Measurements from ENCODE around the gene CCN5. TPM values are rescaled to one million over a fixed set of nuclear protein-coding genes. Genes with fewer than 3 reads are reported as not detected.

CCN5 gene
- total and polyA plus RNA-seq, 2 of the 8 experiments (the other 6 are each of a cell fraction or from before 2014, with no cell fraction given) = not detected

- Histone ChIP-seq H3K79me2 (ENCODE audit: control insufficient read depth in 1 of 2, insufficient read depth in 2 of 2, low read length in 2 of 2) (no peaks in the 10 kb centered on the region), H4K8ac (ENCODE audit: extremely low read depth, insufficient read depth, low read length) (no peak overlapping the region), H2BK5ac (ENCODE audit: low read depth, low read length) (no peak overlapping the region), H3K23me2 (ENCODE audit: low read depth, low read length) (no peaks in the 10 kb centered on the region), H3K27me3 (replicated peaks in 1 of 4; ENCODE audit: control insufficient read depth in 3 of 4, extremely low read depth in 1 of 4, insufficient read depth in 3 of 4, low read length in 3 of 4) (no peaks in the 10 kb centered on the region), H2AFZ (ENCODE audit: low read length) (no peak overlapping the region), H3K9ac (replicated peaks in 1 of 4; ENCODE audit: extremely low read depth in 1 of 4, low read depth in 3 of 4, low read length in 3 of 4) (no peak overlapping the region), H4K5ac (ENCODE audit: insufficient read length, low read depth, low read length) (no peak overlapping the region), H2BK12ac (ENCODE audit: low read depth, low read length) (no peak overlapping the region), H3K79me1 (ENCODE audit: low read depth, low read length) (no peaks in the 10 kb centered on the region), H3K36me3 (ENCODE audit: control insufficient read depth in 2 of 4, insufficient read depth in 4 of 4, low read length in 3 of 4) (no peaks in the 10 kb centered on the region), H3K18ac (ENCODE audit: extremely low read depth, low read length) (no peak overlapping the region), H3K4me1 (replicated peaks in 1 of 4; ENCODE audit: control insufficient read depth in 3 of 4, insufficient read depth in 4 of 4, low read length in 3 of 4) (peaks cover 0 to 4% (median 1%) of the 10 kb centered on the region in 4 experiments; a peak in 3 of 7 replicates), H2BK20ac (ENCODE audit: low read length) (no peak overlapping the region), H3K27ac (ENCODE audit: low read depth, low read length) (no peak overlapping the region), H3K14ac (ENCODE audit: insufficient read length) (no peak overlapping the region), H4K20me1 (replicated peaks in 1 of 2; ENCODE audit: control insufficient read depth in 1 of 2, insufficient read depth in 2 of 2, low read length in 2 of 2) (no peaks in the 10 kb centered on the region), H3K56ac (replicated peaks; ENCODE audit: insufficient read length, low read depth, low read length) (no peak overlapping the region), H3K9me3 (ENCODE audit: insufficient read depth in 2 of 2, low read depth in 1 of 2, low read length in 1 of 2) (no peaks in the 10 kb centered on the region), H3K4me2 (ENCODE audit: insufficient read depth in 1 of 2, low read depth in 2 of 2, low read length in 2 of 2) (no peak overlapping the region), H3K4ac (replicated peaks; ENCODE audit: insufficient read length, low read depth, low read length) (no peak overlapping the region), H2BK15ac (ENCODE audit: low read length) (no peak overlapping the region), H2BK120ac (replicated peaks; ENCODE audit: low read depth, low read length) (no peak overlapping the region), H3K23ac (ENCODE audit: insufficient read length) (no peak overlapping the region), H2AK5ac (ENCODE audit: low read depth, low read length) (no peak overlapping the region), H3K4me3 (ENCODE audit: extremely low read depth in 1 of 4, insufficient read depth in 2 of 4, low read depth in 3 of 4, low read length in 4 of 4) (no peak overlapping the region), H4K91ac (replicated peaks; ENCODE audit: insufficient read length, low read length) (no peak overlapping the region)
- 88% methylated on average over 1 of the region's 1 CpG; no CpG with 5 or more reads in 1 of the 2 experiments for WGBS, 2 experiments (ENCODE audit: extremely low coverage in 1 of 2, insufficient coverage in 1 of 2, insufficient read length in 1 of 2, insufficient replicate concordance in 2 of 2, low coverage in 1 of 2, low lambda C conversion rate in 2 of 2, missing lambda C conversion rate in 1 of 2)
- DNase-seq (ENCODE audit: low read depth in 1 of 2, low spot score in 2 of 2) (no peak), FAIRE-seq (no peak)
- POLR2A ChIA-PET (ENCODE audit: partially characterized antibody) = no interaction called here
- CTCF ChIA-PET (ENCODE audit: partially characterized antibody) = interaction anchor here (1.0 to 20.4 kb wide), 6 partner anchors 10 to 72 kb away, joined by 3 to 180 read pairs (median 24); no protein-coding TSS in a partner anchor
- no peak for TF ChIP-seq SRF (IDR thresholded peaks at IDR 0.05; ENCODE audit: low read depth, low read length)
These were observed 6.6 kb downstream of the CCN5 start for GRCh38 chr20:44721785-44722054.

Data from H1 (cell line).